ENCODE measurements around the gene POLD4.

The POLD4 gene

GRCh38 chr11:67370351-67371076 lies 17.2 kb upstream of the POLD4 start:
- no peak for DNase-seq (ENCODE audit: low spot score)

GRCh38 chr11:67369801-67370284 lies 16.5 kb upstream of the POLD4 start:
- no peak for DNase-seq (ENCODE audit: low spot score)

- no peak for DNase-seq (ENCODE audit: low spot score)
These were observed 15.9 kb upstream of the POLD4 start for GRCh38 chr11:67369275-67369674.

- no peak for DNase-seq (ENCODE audit: low spot score)
These were observed 15.3 kb upstream of the POLD4 start for GRCh38 chr11:67368621-67369020.

- no peak for DNase-seq (ENCODE audit: low spot score)
These were observed 14.4 kb upstream of the POLD4 start for GRCh38 chr11:67367761-67368227.

- no peak for DNase-seq (ENCODE audit: low spot score)
These were observed 13.8 kb upstream of the POLD4 start for GRCh38 chr11:67366961-67367760.

GRCh38 chr11:67366546-67366945 lies 13.2 kb upstream of the POLD4 start:
- DNase-seq (ENCODE audit: low spot score) = no peak

GRCh38 chr11:67365736-67366444 lies 12.5 kb upstream of the POLD4 start:
- DNase-seq (ENCODE audit: low spot score) = no peak

- DNase-seq (ENCODE audit: low spot score) = peak; percentile 47
These were observed 11.7 kb upstream of the POLD4 start for GRCh38 chr11:67364783-67365722.

GRCh38 chr11:67364169-67364568 lies 10.8 kb upstream of the POLD4 start:
- DNase-seq (ENCODE audit: low spot score) = no peak

- no peak for DNase-seq (ENCODE audit: low spot score)
These were observed 4.7 kb upstream of the POLD4 start for GRCh38 chr11:67357831-67358670.

- peak; percentile 81 for DNase-seq (ENCODE audit: low spot score)
These were observed 3.7 kb upstream of the POLD4 start for GRCh38 chr11:67356864-67357561.

- DNase-seq (ENCODE audit: low spot score) = no peak
These were observed 3.1 kb upstream of the POLD4 start for GRCh38 chr11:67356387-67356863.

GRCh38 chr11:67355794-67356386 lies 2.5 kb upstream of the POLD4 start:
- DNase-seq (ENCODE audit: low spot score) = no peak

GRCh38 chr11:67355023-67355793 lies 1.9 kb upstream of the POLD4 start:
- no peak for DNase-seq (ENCODE audit: low spot score)

- peak; percentile 63 for DNase-seq (ENCODE audit: low spot score)
These were observed 1.0 kb upstream of the POLD4 start for GRCh38 chr11:67354075-67355022.
